ENCODE data around the gene SCP2.
"Not testable (repeated sequence)": the region's sequence is repeated elsewhere in the genome, so short reads cannot be mapped to it uniquely, and the experiment has no call there.

Gene SCP2

GRCh38 chr1:52976183-52977035 lies 49.3 kb downstream of the SCP2 start:
- DNase-seq = no peak

- DNase-seq = no peak
Measured at GRCh38 chr1:52978045-52978444, 51.0 kb downstream of the SCP2 start.

GRCh38 chr1:52992733-52993132 lies 65.7 kb downstream of the SCP2 start:
- DNase-seq = not testable (repeated sequence)

- no peak for DNase-seq
Measured at GRCh38 chr1:52994656-52995055, 67.6 kb downstream of the SCP2 start.

- DNase-seq = no peak
Measured at GRCh38 chr1:52996653-52997052, 69.6 kb downstream of the SCP2 start.

GRCh38 chr1:53001128-53001527 lies 74.1 kb downstream of the SCP2 start:
- DNase-seq = no peak

GRCh38 chr1:53006612-53007011 lies 79.5 kb downstream of the SCP2 start:
- DNase-seq = not testable (repeated sequence)

GRCh38 chr1:53010247-53010646 lies 83.2 kb downstream of the SCP2 start:
- not testable (repeated sequence) for DNase-seq

- no peak for DNase-seq
Measured at GRCh38 chr1:53011175-53011574, 84.1 kb downstream of the SCP2 start.

- peak; percentile 83 for DNase-seq
Measured at GRCh38 chr1:53014791-53015507, 87.9 kb downstream of the SCP2 start.

- DNase-seq = no peak
Measured at GRCh38 chr1:53015508-53015860, 88.4 kb downstream of the SCP2 start.

- DNase-seq = no peak
Measured at GRCh38 chr1:53016705-53017104, 89.6 kb downstream of the SCP2 start.

GRCh38 chr1:53020588-53020987 lies 93.5 kb downstream of the SCP2 start:
- DNase-seq = no peak

GRCh38 chr1:53022179-53022578 lies 95.1 kb downstream of the SCP2 start:
- no peak for DNase-seq

- DNase-seq = no peak
Measured at GRCh38 chr1:53023546-53023945, 96.5 kb downstream of the SCP2 start.

GRCh38 chr1:53024117-53024516 lies 97.0 kb downstream of the SCP2 start:
- no peak for DNase-seq

GRCh38 chr1:53025034-53025768 lies 98.1 kb downstream of the SCP2 start:
- DNase-seq = no peak

- no peak for DNase-seq
Measured at GRCh38 chr1:53025769-53026112, 98.7 kb downstream of the SCP2 start.

GRCh38 chr1:53026254-53026653 lies 99.2 kb downstream of the SCP2 start:
- DNase-seq = no peak

- no peak for DNase-seq
Measured at GRCh38 chr1:53031732-53032131, 104.7 kb downstream of the SCP2 start.

- DNase-seq = no peak
Measured at GRCh38 chr1:53037159-53037558, 110.1 kb downstream of the SCP2 start.

- DNase-seq = no peak
Measured at GRCh38 chr1:53038566-53038965, 111.5 kb downstream of the SCP2 start.

- no peak for DNase-seq
Measured at GRCh38 chr1:53043271-53043670, 116.2 kb downstream of the SCP2 start.

- DNase-seq = no peak
Measured at GRCh38 chr1:53044926-53045325, 117.8 kb downstream of the SCP2 start.
